HG03159 (cell line): ENCODE measurements around the gene STIM1.

Experiments
- ATAC-seq: cut with Tn5 transposase; IDR thresholded peaks from one replicate; pipeline ENCODE4 v1.9.1; 2021; ENCODE audit warnings: mild to moderate bottlenecking, moderate library complexity; ENCODE audit not compliant: unreplicated experiment

The STIM1 gene

DNA sequence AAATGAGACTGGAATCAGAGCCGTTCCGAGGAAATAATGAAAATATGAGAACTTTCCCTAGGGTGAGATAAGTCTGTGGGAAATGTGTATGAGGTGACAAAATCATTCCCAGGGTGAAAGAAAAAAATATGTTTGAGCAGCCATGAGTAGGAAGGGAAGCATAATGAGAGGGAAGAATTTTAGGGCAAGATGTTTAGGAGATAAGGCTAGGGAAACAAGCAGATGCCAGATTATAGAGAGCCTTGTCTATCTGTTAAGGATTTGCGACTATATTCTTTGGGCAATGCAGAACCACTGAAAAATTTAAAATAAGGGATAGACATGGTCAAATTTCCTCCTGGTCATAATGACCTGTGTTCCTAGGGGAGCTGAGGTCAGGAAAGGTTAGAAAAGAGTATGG lies 54.4 kb downstream of the STIM1 start:
- ATAC-seq: no peak

DNA sequence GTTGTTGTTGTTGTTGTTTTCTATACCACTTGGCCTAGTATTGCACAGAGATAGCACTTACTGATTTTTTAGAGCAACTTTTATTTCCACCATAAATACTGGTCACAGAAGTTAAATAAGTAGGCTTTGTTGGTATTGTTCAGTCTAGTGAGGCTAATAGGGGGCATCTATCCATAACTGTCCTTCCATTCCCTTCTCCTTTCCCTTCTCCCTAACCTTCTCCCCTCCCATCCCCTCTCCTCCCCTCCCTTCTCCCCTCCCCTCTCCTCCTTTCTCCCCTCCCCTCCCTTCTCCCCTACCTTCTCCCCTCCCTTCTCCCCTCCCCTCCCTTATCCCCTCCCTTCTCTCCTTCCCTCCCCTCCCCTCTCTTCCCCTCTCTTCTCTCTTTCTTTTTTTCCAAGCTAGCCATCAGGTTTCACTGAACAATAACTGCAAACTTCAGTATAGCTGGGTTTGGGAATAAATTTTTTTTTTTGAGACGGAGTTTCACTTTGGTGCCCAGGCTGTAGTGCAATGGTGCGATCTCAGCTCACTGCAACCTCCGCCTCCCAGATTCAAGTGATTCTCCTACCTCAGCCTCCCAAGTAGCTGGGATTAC lies 56.5 kb downstream of the STIM1 start:
- ATAC-seq: no peak

DNA sequence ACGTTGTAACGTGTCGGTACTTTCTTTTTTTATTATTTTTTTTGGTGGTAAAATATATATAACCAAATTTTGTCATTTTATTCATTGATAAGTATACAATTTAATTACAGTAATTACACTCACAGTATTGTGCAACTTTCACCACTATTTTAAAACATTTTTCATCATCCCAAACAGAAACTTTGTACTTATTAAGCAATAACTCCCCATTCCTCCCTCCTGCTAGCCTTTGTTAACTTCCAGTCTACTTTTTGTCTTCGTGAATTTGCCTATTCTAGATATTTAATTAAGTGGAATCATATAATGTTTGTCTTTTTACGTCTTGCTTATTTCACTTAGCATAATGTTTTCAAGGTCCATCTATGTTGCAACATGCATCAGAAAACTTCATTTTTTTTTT lies 58.5 kb downstream of the STIM1 start:
- ATAC-seq: no peak

GRCh38 chr11:3914805-3915204 lies 59.3 kb downstream of the STIM1 start:
- ATAC-seq: no peak

- ATAC-seq: no peak
Measured at GRCh38 chr11:3916962-3917361, 61.5 kb downstream of the STIM1 start.

GRCh38 chr11:3920148-3920852 lies 64.8 kb downstream of the STIM1 start:
- ATAC-seq: no peak

DNA sequence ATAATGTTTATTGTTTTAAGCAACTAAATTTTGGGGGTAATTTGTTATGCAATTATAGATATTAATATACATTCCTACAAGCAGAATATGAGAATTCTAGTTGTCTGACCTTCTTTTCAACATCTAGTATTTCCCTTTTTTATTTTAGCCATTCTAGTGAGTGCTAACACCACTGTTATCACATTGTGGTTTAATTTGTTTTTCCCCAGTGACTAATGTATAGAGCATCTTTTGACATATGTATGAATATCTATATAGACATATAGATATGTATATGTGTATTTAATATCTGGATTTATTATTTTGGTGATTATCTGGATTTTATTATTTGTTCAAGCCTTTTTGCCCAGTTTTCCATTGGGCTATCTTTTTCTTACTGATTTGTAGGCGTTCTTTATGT lies 66.6 kb downstream of the STIM1 start:
- ATAC-seq: no peak

- ATAC-seq: no peak
Measured at GRCh38 chr11:3925513-3925912, 70.0 kb downstream of the STIM1 start.

- no peak for ATAC-seq
Measured at GRCh38 chr11:3926458-3927095, 71.1 kb downstream of the STIM1 start.

DNA sequence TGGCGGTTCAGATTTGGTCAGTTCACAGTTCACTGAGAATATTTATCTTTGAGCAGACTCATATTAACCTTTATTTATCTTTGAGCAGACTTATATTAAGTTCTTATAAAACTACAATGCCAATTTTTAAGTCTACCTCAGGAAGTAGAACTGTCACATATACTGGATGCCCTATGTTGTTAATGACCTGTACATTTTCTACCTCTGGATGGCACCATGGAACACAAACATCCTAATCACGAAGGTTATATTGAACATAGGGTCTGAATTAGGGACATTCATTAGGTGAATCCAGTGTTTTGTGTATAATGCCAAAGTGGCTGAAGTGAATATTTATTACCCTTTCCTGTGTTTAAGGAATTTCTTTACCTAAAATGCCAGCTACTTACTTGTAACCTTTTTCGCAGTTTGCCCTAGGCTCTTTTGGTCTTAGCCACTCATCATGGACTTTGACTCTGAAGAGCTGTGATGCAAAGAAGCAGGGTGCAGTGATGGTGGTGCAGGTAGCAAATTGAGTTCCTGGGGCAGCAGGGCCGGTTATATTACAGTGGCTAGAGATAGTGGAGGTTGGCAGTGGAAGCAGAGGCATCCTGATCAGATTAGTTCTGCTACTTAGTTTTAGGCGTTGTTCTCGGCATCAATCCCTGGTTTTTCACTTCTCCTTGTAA lies 71.8 kb downstream of the STIM1 start:
- ATAC-seq: no peak

DNA sequence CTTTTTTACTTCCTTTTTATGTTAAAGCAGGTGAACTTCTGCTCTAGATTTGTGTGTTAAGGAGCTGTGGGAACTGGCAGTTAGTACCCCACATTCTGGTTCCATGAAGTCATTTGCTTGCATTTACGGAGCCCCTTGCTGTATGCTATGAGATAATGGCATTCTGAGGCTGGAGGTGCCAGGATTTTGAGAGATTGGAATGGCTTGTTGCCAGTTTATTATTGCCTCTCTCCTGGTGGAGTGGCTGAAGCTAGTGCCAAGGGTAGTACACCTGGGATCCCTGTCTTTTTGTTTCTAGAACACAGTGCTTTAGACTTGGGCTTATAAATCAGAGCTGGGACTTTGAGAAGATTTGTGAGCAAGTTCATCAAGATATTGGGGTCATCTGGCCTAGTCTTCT lies 73.8 kb downstream of the STIM1 start:
- no peak for ATAC-seq

- ATAC-seq: no peak
Measured at GRCh38 chr11:3929649-3930048, 74.2 kb downstream of the STIM1 start.

DNA sequence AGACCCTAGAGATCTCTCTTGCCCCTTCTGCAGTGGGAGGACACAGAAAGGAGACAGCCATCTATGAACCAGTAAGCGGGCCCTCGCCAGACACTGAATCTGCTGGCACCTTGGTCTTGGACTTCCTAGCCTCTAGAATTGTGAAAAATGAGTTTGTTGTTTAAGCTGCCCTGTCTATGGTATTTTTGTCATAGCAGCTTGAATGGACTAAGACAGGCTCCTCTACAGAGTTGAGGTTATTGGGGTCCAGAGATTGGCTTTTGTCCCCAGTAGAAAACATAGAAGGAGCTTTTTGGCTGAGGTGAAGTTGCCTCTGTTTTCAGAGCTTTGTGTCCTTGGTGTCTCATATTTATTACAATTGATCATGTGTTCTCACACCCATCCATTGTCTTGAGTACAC lies 77.2 kb downstream of the STIM1 start:
- ATAC-seq: no peak

GRCh38 chr11:3933165-3933628 lies 77.7 kb downstream of the STIM1 start:
- ATAC-seq: no peak

GRCh38 chr11:3934658-3935057 lies 79.2 kb downstream of the STIM1 start:
- ATAC-seq: no peak

GRCh38 chr11:3936517-3936916 lies 81.1 kb downstream of the STIM1 start:
- ATAC-seq: no peak

- ATAC-seq: no peak
Measured at GRCh38 chr11:3939211-3939610, 83.7 kb downstream of the STIM1 start.

GRCh38 chr11:3939651-3940190 lies 84.3 kb downstream of the STIM1 start:
- ATAC-seq: no peak

- ATAC-seq: no peak
Measured at GRCh38 chr11:3942160-3942955, 86.9 kb downstream of the STIM1 start.

- ATAC-seq: no peak
Measured at GRCh38 chr11:3942956-3943497, 87.6 kb downstream of the STIM1 start.
